Measurements from ENCODE around the gene AVPR2. TPM values are rescaled to one million over a fixed set of nuclear protein-coding genes. Genes with fewer than 3 reads are reported as not detected.

The AVPR2 gene
- total and polyA plus RNA-seq, 9 of the 15 experiments (the other 6 are each of a cell fraction or from before 2014, with no cell fraction given) = not detected

DNA sequence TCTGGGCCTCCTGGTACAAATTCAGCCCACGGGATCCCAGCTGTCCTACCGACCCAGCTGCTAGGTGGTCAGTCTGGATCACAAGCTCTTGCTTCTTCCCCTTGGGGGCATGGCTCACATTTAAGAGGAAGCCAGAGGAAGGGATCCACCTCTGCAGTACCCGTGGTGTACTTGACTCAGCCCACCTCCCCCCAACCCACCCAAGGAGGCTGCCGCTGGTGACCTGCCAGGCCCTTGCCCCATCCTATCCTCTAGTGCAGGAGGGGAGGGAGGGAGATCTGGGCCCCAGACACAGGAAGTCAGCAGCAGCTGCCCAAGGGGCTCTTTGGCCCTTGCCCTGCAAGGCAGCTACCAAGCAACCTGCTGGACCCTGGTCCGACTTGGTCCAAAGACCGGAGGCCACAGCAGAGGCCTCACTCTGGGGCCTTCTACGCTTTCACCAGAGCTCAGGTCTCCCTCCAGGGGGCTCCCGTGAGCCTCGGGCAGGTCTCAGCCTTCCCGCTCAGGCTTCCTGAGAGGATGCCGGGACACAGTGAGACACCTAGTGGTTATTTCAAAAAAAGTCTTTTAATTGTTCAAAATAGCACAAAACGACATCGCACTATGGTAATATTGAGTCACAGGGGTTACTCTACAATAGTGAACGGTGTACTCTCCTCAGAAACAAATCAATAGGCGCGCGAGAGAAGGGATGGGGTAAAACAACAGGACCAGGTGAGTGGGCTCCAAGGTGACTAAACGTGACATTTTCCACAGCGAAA, 42.7 kb downstream of the AVPR2 start (continued):
- no peak for TF ChIP-seq SMAD3 (CRISPR knock-in tag; conservative IDR thresholded peaks at IDR 0.05)
- 0 out of 2 replicates have a peak, but pooled peaks have one; percentile 35 for TF ChIP-seq JUN (IDR thresholded peaks at IDR 0.05; ENCODE audit: borderline replicate concordance, low read depth, low read length)
- TF ChIP-seq JUN (CRISPR knock-in tag; IDR thresholded peaks at IDR 0.05; ENCODE audit: borderline replicate concordance) = no peak
- TF ChIP-seq, protein P1, sequence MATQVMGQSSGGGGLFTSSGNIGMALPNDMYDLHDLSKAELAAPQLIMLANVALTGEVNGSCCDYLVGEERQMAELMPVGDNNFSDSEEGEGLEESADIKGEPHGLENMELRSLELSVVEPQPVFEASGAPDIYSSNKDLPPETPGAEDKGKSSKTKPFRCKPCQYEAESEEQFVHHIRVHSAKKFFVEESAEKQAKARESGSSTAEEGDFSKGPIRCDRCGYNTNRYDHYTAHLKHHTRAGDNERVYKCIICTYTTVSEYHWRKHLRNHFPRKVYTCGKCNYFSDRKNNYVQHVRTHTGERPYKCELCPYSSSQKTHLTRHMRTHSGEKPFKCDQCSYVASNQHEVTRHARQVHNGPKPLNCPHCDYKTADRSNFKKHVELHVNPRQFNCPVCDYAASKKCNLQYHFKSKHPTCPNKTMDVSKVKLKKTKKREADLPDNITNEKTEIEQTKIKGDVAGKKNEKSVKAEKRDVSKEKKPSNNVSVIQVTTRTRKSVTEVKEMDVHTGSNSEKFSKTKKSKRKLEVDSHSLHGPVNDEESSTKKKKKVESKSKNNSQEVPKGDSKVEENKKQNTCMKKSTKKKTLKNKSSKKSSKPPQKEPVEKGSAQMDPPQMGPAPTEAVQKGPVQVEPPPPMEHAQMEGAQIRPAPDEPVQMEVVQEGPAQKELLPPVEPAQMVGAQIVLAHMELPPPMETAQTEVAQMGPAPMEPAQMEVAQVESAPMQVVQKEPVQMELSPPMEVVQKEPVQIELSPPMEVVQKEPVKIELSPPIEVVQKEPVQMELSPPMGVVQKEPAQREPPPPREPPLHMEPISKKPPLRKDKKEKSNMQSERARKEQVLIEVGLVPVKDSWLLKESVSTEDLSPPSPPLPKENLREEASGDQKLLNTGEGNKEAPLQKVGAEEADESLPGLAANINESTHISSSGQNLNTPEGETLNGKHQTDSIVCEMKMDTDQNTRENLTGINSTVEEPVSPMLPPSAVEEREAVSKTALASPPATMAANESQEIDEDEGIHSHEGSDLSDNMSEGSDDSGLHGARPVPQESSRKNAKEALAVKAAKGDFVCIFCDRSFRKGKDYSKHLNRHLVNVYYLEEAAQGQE (IDR thresholded peaks at IDR 0.05; ENCODE audit: borderline replicate concordance) = peak; percentile 76; the same call in 1 of the 2 replicates
- TF ChIP-seq, protein P1 (CRISPR knock-in tag; IDR thresholded peaks at IDR 0.05; ENCODE audit: low read depth) = no peak

All from K562 (cell line).